Upper lobe of left lung (tissue), 4 donors: ENCODE results near the gene WDTC1.

Experiments
- EP300 ChIP-seq, 4 donors: sonication (generic); formaldehyde crosslinking; IDR thresholded peaks; one replicate each; pipeline ENCODE4 v1.5.1; 2017; ENCODE audit warnings: antibody characterized with exemption in 4 of 4, control low read depth in 2 of 4
- POLR2A ChIP-seq, 4 donors: fragments of 450-650 bp; IDR thresholded peaks; one replicate each; pipeline ENCODE4 v1.5.1; 2016 to 2017; ENCODE audit warnings: antibody characterized with exemption in 4 of 4, mild to moderate bottlenecking in 2 of 4
- POLR2AphosphoS5 ChIP-seq, 2 donors: sonication (generic); formaldehyde crosslinking; IDR thresholded peaks; one replicate each; pipeline ENCODE4 v1.5.1; 2017; ENCODE audit warnings: antibody characterized with exemption in 2 of 2
- TF ChIP-seq, protein P1 (sequence below), 6 experiments: fragments of 450-650 bp in 4 of 6; fragments of 200-600 bp in 2 of 6; sonication (generic) in 2 of 6; IDR thresholded peaks; one replicate each; pipeline ENCODE4 v1.5.1; 2016 to 2019; ENCODE audit warnings: antibody characterized with exemption in 6 of 6

- TF ChIP-seq, protein P1, sequence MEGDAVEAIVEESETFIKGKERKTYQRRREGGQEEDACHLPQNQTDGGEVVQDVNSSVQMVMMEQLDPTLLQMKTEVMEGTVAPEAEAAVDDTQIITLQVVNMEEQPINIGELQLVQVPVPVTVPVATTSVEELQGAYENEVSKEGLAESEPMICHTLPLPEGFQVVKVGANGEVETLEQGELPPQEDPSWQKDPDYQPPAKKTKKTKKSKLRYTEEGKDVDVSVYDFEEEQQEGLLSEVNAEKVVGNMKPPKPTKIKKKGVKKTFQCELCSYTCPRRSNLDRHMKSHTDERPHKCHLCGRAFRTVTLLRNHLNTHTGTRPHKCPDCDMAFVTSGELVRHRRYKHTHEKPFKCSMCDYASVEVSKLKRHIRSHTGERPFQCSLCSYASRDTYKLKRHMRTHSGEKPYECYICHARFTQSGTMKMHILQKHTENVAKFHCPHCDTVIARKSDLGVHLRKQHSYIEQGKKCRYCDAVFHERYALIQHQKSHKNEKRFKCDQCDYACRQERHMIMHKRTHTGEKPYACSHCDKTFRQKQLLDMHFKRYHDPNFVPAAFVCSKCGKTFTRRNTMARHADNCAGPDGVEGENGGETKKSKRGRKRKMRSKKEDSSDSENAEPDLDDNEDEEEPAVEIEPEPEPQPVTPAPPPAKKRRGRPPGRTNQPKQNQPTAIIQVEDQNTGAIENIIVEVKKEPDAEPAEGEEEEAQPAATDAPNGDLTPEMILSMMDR (IDR thresholded peaks at IDR 0.05) = no peak
- TF ChIP-seq POLR2A (IDR thresholded peaks at IDR 0.05) (no peak), POLR2AphosphoS5 (IDR thresholded peaks at IDR 0.05) (no peak), EP300 (IDR thresholded peaks at IDR 0.05) (no peak)
Measured at GRCh38 chr1:27307874-27308598, 73.6 kb downstream of the WDTC1 start.
